Neural cell (in vitro differentiated cells): ENCODE results near the gene P3H2. TPM values are rescaled to one million over a fixed set of nuclear protein-coding genes. Genes with fewer than 3 reads are reported as not detected.

Source experiments
- H2AFZ ChIP-seq: fragments of 200-600, 300-800 bp; sonication (generic), shearing (Covaris generic); 2 replicates; pipeline ENCODE4 v1.6.0; 2014; ENCODE audit warnings: low read depth, mild to moderate bottlenecking, antibody characterized with exemption, low read length, moderate library complexity
- H3F3A ChIP-seq: fragments of 200-600 bp; shearing (Covaris generic); 2 replicates; pipeline ENCODE4 v1.6.1; 2016; ENCODE audit warnings: mild to moderate bottlenecking, moderate library complexity, mixed read lengths, antibody characterized with exemption, low read length; ENCODE audit not compliant: insufficient read depth, poor library complexity, severe bottlenecking
- H3K27ac ChIP-seq: fragments of 200-600, 300-800 bp; sonication (generic), shearing (Covaris generic); 2 replicates; pipeline ENCODE4 v1.5.1; 2014; ENCODE audit warnings: mild to moderate bottlenecking, low read length, moderate library complexity
- H3K27me3 ChIP-seq: fragments of 300-800, 200-600 bp; sonication (generic), shearing (Covaris generic); 2 replicates; pipeline ENCODE4 v1.6.0; 2014; ENCODE audit warnings: mild to moderate bottlenecking, low read depth, low read length, moderate library complexity; ENCODE audit not compliant: insufficient read depth
- H3K36me3 ChIP-seq: fragments of 300-800, 200-600 bp; sonication (generic), shearing (Covaris generic); 2 replicates; pipeline ENCODE4 v1.5.1; 2014; ENCODE audit warnings: mild to moderate bottlenecking, antibody characterized with exemption, low read length, moderate library complexity; ENCODE audit not compliant: insufficient read depth
- H3K4me2 ChIP-seq: fragments of 300-800, 200-600 bp; sonication (generic), shearing (Covaris generic); 2 replicates; pipeline ENCODE4 v1.6.0; 2014; ENCODE audit warnings: mild to moderate bottlenecking, low read length
- H3K4me3 ChIP-seq: fragments of 300-800, 200-600 bp; sonication (generic), shearing (Covaris generic); 2 replicates; pipeline ENCODE4 v1.5.1; 2014; ENCODE audit warnings: mild to moderate bottlenecking, low read length, moderate library complexity
- H3K79me2 ChIP-seq: fragments of 200-600 bp; shearing (Covaris generic); replicated peaks from 2 replicates; pipeline ENCODE4 v1.6.0; 2014; ENCODE audit warnings: mild to moderate bottlenecking, low read length, moderate library complexity; ENCODE audit not compliant: insufficient read depth
- H3K9ac ChIP-seq: fragments of 300-800, 200-600 bp; sonication (generic), shearing (Covaris generic); 2 replicates; pipeline ENCODE4 v1.6.1; 2016; ENCODE audit warnings: mild to moderate bottlenecking, low read length, mixed read lengths
- H3K9me2 ChIP-seq: fragments of 200-600 bp; shearing (Covaris generic); 2 replicates; pipeline ENCODE4 v1.6.1; 2016; ENCODE audit warnings: mild to moderate bottlenecking, low read length, mixed read lengths; ENCODE audit not compliant: insufficient read depth
- H3K9me3 ChIP-seq: fragments of 200-600, 300-800 bp; sonication (generic), shearing (Covaris generic); 2 replicates; pipeline ENCODE4 v1.6.1; 2016; ENCODE audit warnings: mild to moderate bottlenecking, mixed run types, low read length, moderate library complexity, mixed read lengths
- H4K20me1 ChIP-seq: fragments of 200-600 bp; shearing (Covaris generic); 2 replicates; pipeline ENCODE4 v1.6.1; 2016; ENCODE audit warnings: mild to moderate bottlenecking, mixed run types; ENCODE audit not compliant: insufficient read depth
- CTCF ChIP-seq: fragments of 450-650 bp; IDR thresholded peaks from 2 replicates; pipeline ENCODE4 v1.5.1; 2014; ENCODE audit warnings: antibody characterized with exemption, mild to moderate bottlenecking, moderate library complexity; ENCODE audit not compliant: poor library complexity, severe bottlenecking
- EP300 ChIP-seq: fragments of 450-650 bp; conservative IDR thresholded peaks from 2 replicates; pipeline ENCODE4 v1.6.1; 2014; ENCODE audit warnings: antibody characterized with exemption, mild to moderate bottlenecking, moderate library complexity; ENCODE audit not compliant: poor library complexity, severe bottlenecking
- EZH2 ChIP-seq: fragments of 200-600, 300-800 bp; shearing (Covaris generic), sonication (generic); IDR thresholded peaks from 2 replicates; pipeline ENCODE4 v1.6.1; 2014; ENCODE audit warnings: antibody characterized with exemption, low read length, borderline replicate concordance, mild to moderate bottlenecking; ENCODE audit not compliant: insufficient read depth, poor library complexity, severe bottlenecking
- MXI1 ChIP-seq: fragments of 450-650 bp; conservative IDR thresholded peaks from 2 replicates; pipeline ENCODE4 v1.6.1; 2014; ENCODE audit warnings: antibody characterized with exemption, mild to moderate bottlenecking; ENCODE audit not compliant: poor library complexity, severe bottlenecking
- POLR2AphosphoS5 ChIP-seq: IDR thresholded peaks from 2 replicates; pipeline ENCODE4 v1.6.1; 2012
- RAD21 ChIP-seq: fragments of 450-650 bp; conservative IDR thresholded peaks from 2 replicates; pipeline ENCODE4 v1.6.1; 2014; ENCODE audit warnings: antibody characterized with exemption, mild to moderate bottlenecking, moderate library complexity
- REST ChIP-seq: IDR thresholded peaks from 2 replicates; pipeline ENCODE4 v1.6.1; 2012; ENCODE audit warnings: borderline replicate concordance
- SMC3 ChIP-seq: fragments of 450-650 bp; conservative IDR thresholded peaks from 2 replicates; pipeline ENCODE4 v1.6.1; 2014; ENCODE audit warnings: antibody characterized with exemption, mild to moderate bottlenecking, moderate library complexity; ENCODE audit not compliant: poor library complexity
- TAF1 ChIP-seq: IDR thresholded peaks from 2 replicates; pipeline ENCODE4 v1.6.1; 2012; ENCODE audit warnings: low read depth
- polyA plus RNA-seq: library from polyadenylated mRNA; depleted of rRNA; stranded (reverse); fragments of >200 nt; gene quantifications from 2 replicates; pipeline ENCODE4 v1.2.3, GENCODE V29; 2014

The P3H2 gene
- polyA plus RNA-seq, 1 donor from 2014 or later: 0.68 TPM

GRCh38 chr3:190034446-190034845, 86.3 kb downstream of the P3H2 start:
- Histone ChIP-seq H3K27ac (no peak overlapping the region), H3K9me2 (no peaks in the 10 kb centered on the region), H3K27me3 (no peaks in the 10 kb centered on the region), H3K79me2 (no peaks in the 10 kb centered on the region), H3K9ac (no peak overlapping the region), H2AFZ (no peak overlapping the region), H3F3A (no peaks in the 10 kb centered on the region), H3K4me2 (no peak overlapping the region), H4K20me1 (no peaks in the 10 kb centered on the region), H3K36me3 (no peaks in the 10 kb centered on the region), H3K9me3 (no peaks in the 10 kb centered on the region), H3K4me3 (no peak overlapping the region)
- TF ChIP-seq REST: no peak
- TF ChIP-seq EZH2: no peak
- TF ChIP-seq CTCF: no peak
- TF ChIP-seq TAF1: no peak
- TF ChIP-seq RAD21: no peak

GRCh38 chr3:190032923-190033322, 87.8 kb downstream of the P3H2 start:
- Histone ChIP-seq H3K36me3 (no peaks in the 10 kb centered on the region), H3K79me2 (no peaks in the 10 kb centered on the region), H4K20me1 (no peaks in the 10 kb centered on the region), H3K4me2 (no peak overlapping the region), H3K27ac (no peak overlapping the region), H3F3A (no peaks in the 10 kb centered on the region), H3K9me3 (no peaks in the 10 kb centered on the region), H3K9ac (no peak overlapping the region), H3K4me3 (no peak overlapping the region), H3K9me2 (no peaks in the 10 kb centered on the region), H2AFZ (no peak overlapping the region), H3K27me3 (no peaks in the 10 kb centered on the region)
- no peak for TF ChIP-seq REST
- no peak for TF ChIP-seq SMC3
- TF ChIP-seq EZH2: no peak
- no peak for TF ChIP-seq MXI1
- no peak for TF ChIP-seq TAF1
- TF ChIP-seq POLR2AphosphoS5: no peak
- TF ChIP-seq CTCF: no peak
- no peak for TF ChIP-seq EP300
- no peak for TF ChIP-seq RAD21
